Measurements from ENCODE around the gene XYLT1.

DNA sequence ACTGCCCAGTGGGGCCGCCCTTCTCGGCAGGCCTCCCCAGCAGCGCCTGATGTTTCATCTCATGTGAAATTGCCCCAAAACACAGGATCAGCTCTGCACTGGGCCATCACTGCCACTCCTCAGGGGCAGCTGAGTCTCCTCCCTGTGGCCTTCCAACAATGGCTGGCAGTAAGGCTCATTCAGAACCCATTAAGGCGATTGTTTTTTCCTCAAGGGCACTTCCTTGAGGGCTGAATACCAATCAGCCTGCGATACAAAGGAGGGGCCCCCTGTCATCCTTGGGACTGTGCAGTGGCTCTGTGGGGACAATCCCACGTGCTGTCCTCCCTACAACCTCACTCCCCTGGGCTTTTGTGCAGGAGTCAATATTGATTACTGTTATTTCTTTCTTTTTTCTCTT is 47.5 kb downstream of the XYLT1 start:
- no peak for TF ChIP-seq POLR2AphosphoS5 (IDR thresholded peaks at IDR 0.05; ENCODE audit: borderline replicate concordance, low read depth, low read length)
- TF ChIP-seq EZH2 (IDR thresholded peaks at IDR 0.05) = no peak
- TF ChIP-seq FOXP2 (optimal IDR thresholded peaks at IDR 0.05; ENCODE audit: control extremely low read depth, extremely low read length, insufficient read depth) = no peak

All from SK-N-MC (cell line).